ENCODE results near the gene WNK4.

The WNK4 gene

DNA sequence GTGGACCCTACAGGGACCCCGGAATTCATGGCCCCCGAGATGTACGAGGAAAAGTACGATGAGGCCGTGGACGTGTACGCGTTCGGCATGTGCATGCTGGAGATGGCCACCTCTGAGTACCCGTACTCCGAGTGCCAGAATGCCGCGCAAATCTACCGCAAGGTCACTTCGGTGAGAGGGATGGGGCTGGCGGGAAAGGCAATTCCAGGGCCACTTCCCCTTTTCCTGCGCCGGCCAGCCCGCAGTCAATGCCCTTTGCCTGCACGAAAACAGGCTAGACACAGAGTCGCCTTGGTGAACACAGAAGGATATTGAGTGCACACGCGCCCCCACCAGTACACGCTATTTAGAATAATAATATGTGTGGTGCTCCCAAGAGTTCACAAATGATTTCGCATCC lies 4.0 kb downstream of the WNK4 start:
- TF ChIP-seq FOXP2 (optimal IDR thresholded peaks at IDR 0.05; ENCODE audit: borderline replicate concordance, extremely low read depth, extremely low read length, insufficient read depth) (no peak), POLR2AphosphoS5 (IDR thresholded peaks at IDR 0.05; ENCODE audit: low read depth, low read length) (no peak), TAF1 (IDR thresholded peaks at IDR 0.05; ENCODE audit: borderline replicate concordance, insufficient read depth, low read length) (no peak), SIN3A (IDR thresholded peaks at IDR 0.05; ENCODE audit: borderline replicate concordance, insufficient read depth, low read length) (no peak)
- TF ChIP-seq, protein P1, sequence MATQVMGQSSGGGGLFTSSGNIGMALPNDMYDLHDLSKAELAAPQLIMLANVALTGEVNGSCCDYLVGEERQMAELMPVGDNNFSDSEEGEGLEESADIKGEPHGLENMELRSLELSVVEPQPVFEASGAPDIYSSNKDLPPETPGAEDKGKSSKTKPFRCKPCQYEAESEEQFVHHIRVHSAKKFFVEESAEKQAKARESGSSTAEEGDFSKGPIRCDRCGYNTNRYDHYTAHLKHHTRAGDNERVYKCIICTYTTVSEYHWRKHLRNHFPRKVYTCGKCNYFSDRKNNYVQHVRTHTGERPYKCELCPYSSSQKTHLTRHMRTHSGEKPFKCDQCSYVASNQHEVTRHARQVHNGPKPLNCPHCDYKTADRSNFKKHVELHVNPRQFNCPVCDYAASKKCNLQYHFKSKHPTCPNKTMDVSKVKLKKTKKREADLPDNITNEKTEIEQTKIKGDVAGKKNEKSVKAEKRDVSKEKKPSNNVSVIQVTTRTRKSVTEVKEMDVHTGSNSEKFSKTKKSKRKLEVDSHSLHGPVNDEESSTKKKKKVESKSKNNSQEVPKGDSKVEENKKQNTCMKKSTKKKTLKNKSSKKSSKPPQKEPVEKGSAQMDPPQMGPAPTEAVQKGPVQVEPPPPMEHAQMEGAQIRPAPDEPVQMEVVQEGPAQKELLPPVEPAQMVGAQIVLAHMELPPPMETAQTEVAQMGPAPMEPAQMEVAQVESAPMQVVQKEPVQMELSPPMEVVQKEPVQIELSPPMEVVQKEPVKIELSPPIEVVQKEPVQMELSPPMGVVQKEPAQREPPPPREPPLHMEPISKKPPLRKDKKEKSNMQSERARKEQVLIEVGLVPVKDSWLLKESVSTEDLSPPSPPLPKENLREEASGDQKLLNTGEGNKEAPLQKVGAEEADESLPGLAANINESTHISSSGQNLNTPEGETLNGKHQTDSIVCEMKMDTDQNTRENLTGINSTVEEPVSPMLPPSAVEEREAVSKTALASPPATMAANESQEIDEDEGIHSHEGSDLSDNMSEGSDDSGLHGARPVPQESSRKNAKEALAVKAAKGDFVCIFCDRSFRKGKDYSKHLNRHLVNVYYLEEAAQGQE (IDR thresholded peaks at IDR 0.05; ENCODE audit: insufficient read depth in 1 of 2, low read depth in 2 of 2, low read length in 2 of 2), result no peak

DNA sequence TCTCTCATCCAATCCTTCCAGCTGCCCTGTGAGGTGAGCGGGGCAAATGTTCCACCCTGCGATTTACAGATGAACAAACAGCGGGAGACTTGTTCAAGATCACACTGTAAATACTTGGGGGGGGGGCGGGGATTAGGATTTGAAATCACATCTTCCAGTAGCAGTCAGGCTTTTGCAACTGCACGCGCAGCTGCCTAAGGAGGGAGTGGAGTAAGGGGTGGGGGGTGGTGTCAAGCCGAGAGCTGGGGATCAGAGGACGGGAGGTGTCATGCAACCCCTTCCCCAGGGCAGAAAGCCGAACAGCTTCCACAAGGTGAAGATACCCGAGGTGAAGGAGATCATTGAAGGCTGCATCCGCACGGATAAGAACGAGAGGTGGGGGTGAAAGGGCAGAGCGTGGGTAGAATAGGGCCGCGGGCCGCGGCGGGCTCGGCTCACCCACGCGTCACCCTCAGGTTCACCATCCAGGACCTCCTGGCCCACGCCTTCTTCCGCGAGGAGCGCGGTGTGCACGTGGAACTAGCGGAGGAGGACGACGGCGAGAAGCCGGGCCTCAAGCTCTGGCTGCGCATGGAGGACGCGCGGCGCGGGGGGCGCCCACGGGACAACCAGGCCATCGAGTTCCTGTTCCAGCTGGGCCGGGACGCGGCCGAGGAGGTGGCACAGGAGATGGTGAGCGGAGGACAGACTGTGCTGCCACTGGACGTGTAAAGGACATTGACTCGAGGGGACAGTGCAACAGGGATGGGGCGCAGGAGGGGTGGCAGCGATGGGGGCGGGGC lies 4.6 kb downstream of the WNK4 start:
- TF ChIP-seq TAF1 (IDR thresholded peaks at IDR 0.05; ENCODE audit: borderline replicate concordance, insufficient read depth, low read length), result no peak
- TF ChIP-seq FOXP2 (optimal IDR thresholded peaks at IDR 0.05; ENCODE audit: borderline replicate concordance, extremely low read depth, extremely low read length, insufficient read depth), result no peak
- TF ChIP-seq, protein P1 (IDR thresholded peaks at IDR 0.05; ENCODE audit: insufficient read depth in 1 of 2, low read depth in 2 of 2, low read length in 2 of 2), result no peak
- TF ChIP-seq POLR2AphosphoS5 (IDR thresholded peaks at IDR 0.05; ENCODE audit: low read depth, low read length), result no peak
- TF ChIP-seq SIN3A (IDR thresholded peaks at IDR 0.05; ENCODE audit: borderline replicate concordance, insufficient read depth, low read length), result no peak

DNA sequence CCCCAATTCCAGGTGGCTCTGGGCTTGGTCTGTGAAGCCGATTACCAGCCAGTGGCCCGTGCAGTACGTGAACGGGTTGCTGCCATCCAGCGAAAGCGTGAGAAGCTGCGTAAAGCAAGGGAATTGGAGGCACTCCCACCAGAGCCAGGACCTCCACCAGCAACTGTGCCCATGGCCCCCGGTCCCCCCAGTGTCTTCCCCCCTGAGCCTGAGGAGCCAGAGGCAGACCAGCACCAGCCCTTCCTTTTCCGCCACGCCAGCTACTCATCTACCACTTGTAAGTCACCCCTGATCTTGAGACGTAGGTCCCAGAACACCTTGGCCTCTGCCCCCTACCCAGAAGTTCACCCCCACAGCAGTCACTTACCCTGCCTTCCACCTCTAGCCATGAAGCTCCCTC lies 6.9 kb downstream of the WNK4 start:
- TF ChIP-seq, protein P1 (IDR thresholded peaks at IDR 0.05; ENCODE audit: insufficient read depth in 1 of 2, low read depth in 2 of 2, low read length in 2 of 2), result no peak
- TF ChIP-seq SIN3A (IDR thresholded peaks at IDR 0.05; ENCODE audit: borderline replicate concordance, insufficient read depth, low read length), result no peak
- TF ChIP-seq TAF1 (IDR thresholded peaks at IDR 0.05; ENCODE audit: borderline replicate concordance, insufficient read depth, low read length), result no peak
- no peak for TF ChIP-seq FOXP2 (optimal IDR thresholded peaks at IDR 0.05; ENCODE audit: borderline replicate concordance, extremely low read depth, extremely low read length, insufficient read depth)

DNA sequence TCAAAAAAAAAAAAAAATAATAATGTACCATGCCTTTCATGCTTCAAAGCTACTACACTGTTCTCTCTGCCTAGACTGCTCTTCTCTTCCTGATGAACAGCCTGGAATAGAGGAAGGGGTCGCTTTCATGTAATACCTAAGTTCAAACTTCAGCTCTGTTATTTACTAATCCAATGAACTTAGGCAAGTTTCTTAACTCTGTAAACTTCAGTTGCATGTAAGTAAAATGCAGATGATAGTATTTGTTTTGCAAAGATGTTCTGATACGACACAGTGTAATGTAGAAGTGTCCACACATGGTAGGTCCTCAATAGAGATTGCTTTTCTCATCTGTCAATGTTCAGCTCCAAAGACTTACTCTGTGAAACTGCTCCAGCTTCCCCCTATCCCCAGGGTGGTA lies 11.5 kb downstream of the WNK4 start:
- TF ChIP-seq POLR2AphosphoS5 (IDR thresholded peaks at IDR 0.05; ENCODE audit: low read depth, low read length) (no peak), FOXP2 (optimal IDR thresholded peaks at IDR 0.05; ENCODE audit: borderline replicate concordance, extremely low read depth, extremely low read length, insufficient read depth) (no peak), TAF1 (IDR thresholded peaks at IDR 0.05; ENCODE audit: borderline replicate concordance, insufficient read depth, low read length) (no peak)

DNA sequence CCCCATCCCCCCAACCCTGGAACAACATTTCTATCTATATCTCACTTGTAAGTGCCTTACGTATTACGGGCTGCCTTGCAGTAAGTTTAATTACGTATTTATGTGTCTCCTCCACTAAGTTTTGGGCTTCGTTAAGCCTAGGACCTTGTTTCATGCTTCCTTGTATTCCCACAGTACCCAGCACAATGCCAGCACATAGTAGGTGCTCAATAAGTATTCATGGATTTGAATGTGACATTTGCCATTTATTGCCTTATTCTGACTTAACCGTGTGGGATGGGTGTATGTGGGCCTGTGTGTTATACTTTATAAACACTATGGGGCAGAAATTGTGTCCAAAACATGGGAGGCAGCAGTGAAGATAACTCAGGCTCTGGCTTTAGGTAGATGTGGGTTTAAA lies 12.1 kb downstream of the WNK4 start:
- TF ChIP-seq, protein P1 (IDR thresholded peaks at IDR 0.05; ENCODE audit: insufficient read depth in 1 of 2, low read depth in 2 of 2, low read length in 2 of 2), result no peak
- TF ChIP-seq POLR2AphosphoS5 (IDR thresholded peaks at IDR 0.05; ENCODE audit: low read depth, low read length), result no peak
- no peak for TF ChIP-seq SIN3A (IDR thresholded peaks at IDR 0.05; ENCODE audit: borderline replicate concordance, insufficient read depth, low read length)
- TF ChIP-seq FOXP2 (optimal IDR thresholded peaks at IDR 0.05; ENCODE audit: borderline replicate concordance, extremely low read depth, extremely low read length, insufficient read depth), result no peak
- no peak for TF ChIP-seq TAF1 (IDR thresholded peaks at IDR 0.05; ENCODE audit: borderline replicate concordance, insufficient read depth, low read length)

Data from PFSK-1 (cell line).